H1 (cell line): ENCODE measurements around the gene CISTR. TPM values are rescaled to one million over a fixed set of nuclear protein-coding genes. Genes with fewer than 3 reads are reported as not detected.
"Not testable (repeated sequence)": the region's sequence is repeated elsewhere in the genome, so short reads cannot be mapped to it uniquely, and the experiment has no call there.

Experiments used
- CTCF ChIA-PET: fragments of 300-600 bp; sonication (Branson Sonifier 250); formaldehyde crosslinking; loops from one replicate; lab custom pipeline; 2021; ENCODE audit not compliant: partially characterized antibody; lab: Charles Lee
- POLR2A ChIA-PET: fragments of 300-600 bp; sonication (Branson Sonifier 250); formaldehyde crosslinking; loops from one replicate; lab custom pipeline; 2021; ENCODE audit warnings: inconsistent platforms; ENCODE audit not compliant: partially characterized antibody; lab: Charles Lee
- DNase-seq, 2 experiments: peaks; one replicate each; pipeline versions ENCODE4 v3.0.0 to v3.0.0-alpha.2; 2010 to 2022; ENCODE audit warnings: low spot score in 2 of 2, low read depth in 1 of 2, mixed read lengths in 1 of 2
- FAIRE-seq: peaks from 2 replicates; lab custom pipeline; 2011; peaks lifted over from hg19 to GRCh38; lab: Jason Lieb, UNC
- H2AFZ ChIP-seq: 2 replicates; pipeline ENCODE4 v1.8.1; 2012; ENCODE audit warnings: low read length, inconsistent platforms
- H2AK5ac ChIP-seq: 2 replicates; pipeline ENCODE4 v1.6.1; 2013; ENCODE audit warnings: low read depth, low read length
- H2BK120ac ChIP-seq: replicated peaks from 2 replicates; pipeline ENCODE3; 2013; ENCODE audit warnings: low read depth, low read length, inconsistent platforms
- H2BK12ac ChIP-seq: 2 replicates; pipeline ENCODE4 v1.6.1; 2013; ENCODE audit warnings: low read depth, low read length
- H2BK15ac ChIP-seq: 2 replicates; pipeline ENCODE4 v1.6.1; 2013; ENCODE audit warnings: low read length
- H2BK20ac ChIP-seq: 2 replicates; pipeline ENCODE4 v1.6.1; 2013; ENCODE audit warnings: low read length
- H2BK5ac ChIP-seq: 2 replicates; pipeline ENCODE4 v1.6.1; 2013; ENCODE audit warnings: low read depth, low read length
- H3K14ac ChIP-seq: 2 replicates; pipeline ENCODE4 v1.6.1; 2013; ENCODE audit warnings: inconsistent platforms; ENCODE audit not compliant: insufficient read length
- H3K18ac ChIP-seq: 2 replicates; pipeline ENCODE4 v1.6.1; 2013; ENCODE audit warnings: low read length; ENCODE audit errors: extremely low read depth
- H3K23ac ChIP-seq: 2 replicates; pipeline ENCODE4 v1.6.1; 2013; ENCODE audit warnings: inconsistent platforms; ENCODE audit not compliant: insufficient read length
- H3K23me2 ChIP-seq: 2 replicates; pipeline ENCODE4 v1.6.1; 2013; ENCODE audit warnings: low read depth, low read length
- H3K27ac ChIP-seq: 2 replicates; pipeline ENCODE4 v1.6.1; 2011; ENCODE audit warnings: low read depth, low read length, inconsistent platforms
- H3K27me3 ChIP-seq, 4 experiments: replicated peaks in 1 of 4; 1 replicate in 1 of 4; 2 replicates in 3 of 4; pipeline versions ENCODE4 v1.6.1 to v1.8.1; 2011 to 2013; ENCODE audit warnings: low read length in 3 of 4, mild to moderate bottlenecking in 3 of 4, inconsistent platforms in 2 of 4, mixed read lengths in 2 of 4, moderate library complexity in 1 of 4; ENCODE audit not compliant: control insufficient read depth in 3 of 4, insufficient read depth in 3 of 4; ENCODE audit errors: extremely low read depth in 1 of 4
- H3K36me3 ChIP-seq, 4 experiments: 2 replicates each; pipeline versions ENCODE4 v1.6.1 to v1.8.1; 2011 to 2013; ENCODE audit warnings: mild to moderate bottlenecking in 4 of 4, low read length in 3 of 4, moderate library complexity in 2 of 4, control low read depth in 1 of 4, inconsistent platforms in 1 of 4; ENCODE audit not compliant: insufficient read depth in 4 of 4, control insufficient read depth in 2 of 4
- H3K4ac ChIP-seq: replicated peaks from 2 replicates; pipeline ENCODE3; 2013; ENCODE audit warnings: low read length, low read depth, mixed read lengths, inconsistent platforms; ENCODE audit not compliant: insufficient read length
- H3K4me1 ChIP-seq, 4 experiments: replicated peaks in 1 of 4; 1 replicate in 1 of 4; 2 replicates in 3 of 4; pipeline versions ENCODE4 v1.6.1 to v1.8.1; 2011 to 2013; ENCODE audit warnings: low read length in 3 of 4, inconsistent platforms in 2 of 4, mixed read lengths in 1 of 4; ENCODE audit not compliant: insufficient read depth in 4 of 4, control insufficient read depth in 3 of 4
- H3K4me2 ChIP-seq, 2 experiments: 2 replicates each; pipeline versions ENCODE4 v1.6.1 to v1.8.1; 2011 to 2013; ENCODE audit warnings: low read depth in 2 of 2, low read length in 2 of 2, control low read depth in 1 of 2, inconsistent platforms in 1 of 2, mild to moderate bottlenecking in 1 of 2; ENCODE audit not compliant: insufficient read depth in 1 of 2
- H3K4me3 ChIP-seq, 4 experiments: fragments of 200-600, 300-600 bp in 1 of 4; sonication (generic), shearing (Covaris generic), sonication (Bioruptor Twin) in 1 of 4; 2 replicates each; pipeline versions ENCODE4 v1.5.1 to v1.8.1; 2011 to 2016; ENCODE audit warnings: low read length in 4 of 4, low read depth in 3 of 4, control low read depth in 2 of 4, inconsistent platforms in 2 of 4, mild to moderate bottlenecking in 2 of 4, mixed read lengths in 1 of 4, moderate library complexity in 1 of 4; ENCODE audit not compliant: insufficient read depth in 2 of 4; ENCODE audit errors: extremely low read depth in 1 of 4
- H3K56ac ChIP-seq: replicated peaks from 2 replicates; pipeline ENCODE3; 2013; ENCODE audit warnings: low read depth, mild to moderate bottlenecking, mixed read lengths, low read length, inconsistent platforms; ENCODE audit not compliant: insufficient read length
- H3K79me1 ChIP-seq: 2 replicates; pipeline ENCODE4 v1.6.1; 2013; ENCODE audit warnings: low read depth, low read length, control low read depth
- H3K79me2 ChIP-seq, 2 experiments: 2 replicates each; pipeline versions ENCODE4 v1.6.1 to v1.8.1; 2012 to 2013; ENCODE audit warnings: low read length in 2 of 2, mild to moderate bottlenecking in 2 of 2, inconsistent platforms in 1 of 2; ENCODE audit not compliant: insufficient read depth in 2 of 2, control insufficient read depth in 1 of 2
- H3K9ac ChIP-seq, 4 experiments: replicated peaks in 1 of 4; 1 replicate in 1 of 4; 2 replicates in 3 of 4; pipeline versions ENCODE4 v1.6.1 to v1.8.1; 2011 to 2013; ENCODE audit warnings: low read depth in 3 of 4, low read length in 3 of 4, control low read depth in 2 of 4, mild to moderate bottlenecking in 2 of 4, moderate library complexity in 2 of 4, inconsistent platforms in 1 of 4; ENCODE audit errors: extremely low read depth in 1 of 4
- H3K9me3 ChIP-seq, 2 experiments: 2 replicates each; pipeline versions ENCODE4 v1.6.1 to v1.8.1; 2012 to 2013; ENCODE audit warnings: mild to moderate bottlenecking in 2 of 2, moderate library complexity in 2 of 2, control low read depth in 1 of 2, inconsistent platforms in 1 of 2, low read depth in 1 of 2, low read length in 1 of 2, mixed read lengths in 1 of 2; ENCODE audit not compliant: insufficient read depth in 2 of 2
- H4K20me1 ChIP-seq, 2 experiments: replicated peaks in 1 of 2; 2 replicates each; pipeline versions ENCODE3 to v1.8.1; 2011 to 2013; ENCODE audit warnings: inconsistent platforms in 2 of 2, low read length in 2 of 2, mild to moderate bottlenecking in 1 of 2; ENCODE audit not compliant: insufficient read depth in 2 of 2, control insufficient read depth in 1 of 2
- H4K5ac ChIP-seq: 2 replicates; pipeline ENCODE4 v1.6.1; 2013; ENCODE audit warnings: low read length, low read depth, mixed read lengths, inconsistent platforms; ENCODE audit not compliant: insufficient read length
- H4K8ac ChIP-seq: 2 replicates; pipeline ENCODE4 v1.8.0; 2013; ENCODE audit warnings: mild to moderate bottlenecking, moderate library complexity, low read length, inconsistent platforms; ENCODE audit not compliant: insufficient read depth; ENCODE audit errors: extremely low read depth
- H4K91ac ChIP-seq: replicated peaks from 2 replicates; pipeline ENCODE3; 2013; ENCODE audit warnings: low read length, mixed read lengths, inconsistent platforms; ENCODE audit not compliant: insufficient read length
- RBBP5 ChIP-seq: IDR thresholded peaks from 2 replicates; pipeline ENCODE4 v1.7.1; 2012; ENCODE audit warnings: low read depth, mild to moderate bottlenecking, inconsistent platforms, low read length, moderate library complexity, borderline replicate concordance
- WGBS, 2 experiments: shearing (Covaris generic) in 1 of 2; methylation state at CpG; one replicate each; pipeline versions ENCODE4 v1.1.6 to v1.1.7; 2013 to 2015; ENCODE audit warnings: low lambda C conversion rate in 2 of 2, mixed read lengths in 2 of 2, inconsistent platforms in 1 of 2, low coverage in 1 of 2, missing lambda C conversion rate in 1 of 2; ENCODE audit not compliant: insufficient replicate concordance in 2 of 2, insufficient coverage in 1 of 2, insufficient read length in 1 of 2; ENCODE audit errors: extremely low coverage in 1 of 2, missing lambda C conversion rate in 1 of 2; 5-methylcytosine and 5-hydroxymethylcytosine counted together
- polyA plus RNA-seq, 7 experiments: library from polyadenylated mRNA; depleted of rRNA in 3 of 7; stranded (reverse) in 5 of 7; unstranded in 2 of 7; fragments of >200 nt in 5 of 7; fragments of 200-250 nt in 2 of 7; gene quantifications; 1 replicate in 5 of 7; 2 replicates in 1 of 7; 4 replicates in 1 of 7; pipeline versions ENCODE4 v1.2.1 to v1.2.3, GENCODE V29; 2011 to 2013; ENCODE audit warnings: missing spikeins in 2 of 7, mixed read lengths in 2 of 7
- total RNA-seq: library from RNA; stranded (reverse); fragmentation: NEBNext Ultra II Directional; extraction: Animal tissue kit (Norgen Biotek cat#: 25700); gene quantifications from 2 replicates; pipeline ENCODE4 v1.2.1, GENCODE V29; 2021
- TF ChIP-seq, protein P1 (sequence below): IDR thresholded peaks from 2 replicates; pipeline ENCODE4 v1.6.1; 2011; ENCODE audit warnings: low read depth, mild to moderate bottlenecking, low read length; ENCODE audit not compliant: insufficient read depth

Gene CISTR
- total and polyA plus RNA-seq, 2 of the 8 experiments (the other 6 are each of a cell fraction or from before 2014, with no cell fraction given) = not detected

DNA sequence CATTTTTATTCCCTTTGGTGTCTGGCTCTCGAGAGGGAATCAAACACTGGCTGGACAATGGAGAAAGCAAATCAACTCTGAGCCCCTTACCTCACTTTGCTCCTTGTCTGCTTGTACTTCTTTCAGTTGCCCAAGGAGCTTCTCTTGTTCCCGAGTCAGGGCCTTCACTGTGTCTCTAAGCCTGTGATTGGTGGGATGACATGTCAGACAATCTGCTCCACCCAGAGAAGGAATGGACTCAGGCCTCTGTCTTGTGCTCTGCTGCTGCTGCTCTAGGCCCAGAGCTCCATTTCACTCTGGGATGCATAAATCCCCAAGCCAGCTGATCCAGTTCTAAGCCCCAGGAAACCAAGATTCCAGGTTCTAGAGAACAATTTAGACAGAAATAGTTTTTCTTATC lies 32.1 kb downstream of the CISTR start (continued):
- TF ChIP-seq, protein P1, sequence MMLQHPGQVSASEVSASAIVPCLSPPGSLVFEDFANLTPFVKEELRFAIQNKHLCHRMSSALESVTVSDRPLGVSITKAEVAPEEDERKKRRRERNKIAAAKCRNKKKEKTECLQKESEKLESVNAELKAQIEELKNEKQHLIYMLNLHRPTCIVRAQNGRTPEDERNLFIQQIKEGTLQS = no peak
- no peak for TF ChIP-seq RBBP5

DNA sequence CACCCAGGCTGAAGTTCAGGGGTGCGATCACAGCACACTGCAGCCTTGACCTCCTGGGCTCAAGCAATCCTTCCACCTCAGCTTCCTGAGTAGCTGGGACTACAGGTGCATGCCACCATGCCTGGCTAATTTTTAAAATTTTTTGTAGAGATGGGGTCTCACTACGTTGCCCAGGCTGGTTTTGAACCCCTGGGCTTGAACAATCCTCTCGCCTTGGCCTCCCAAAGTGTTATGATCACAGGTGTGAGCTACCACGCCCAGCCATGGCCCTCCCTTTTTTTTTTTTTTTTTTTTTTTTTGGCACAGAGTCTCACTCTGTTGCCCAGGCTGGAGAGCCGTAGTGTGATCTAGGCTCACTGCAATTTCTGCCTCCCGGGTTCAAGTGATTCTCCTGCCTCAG lies 33.2 kb downstream of the CISTR start:
- H2AK5ac ChIP-seq, H3K36me3 ChIP-seq, H2BK120ac ChIP-seq, H4K5ac ChIP-seq, H3K4me1 ChIP-seq, H3K4me3 ChIP-seq, H3K79me2 ChIP-seq, H3K18ac ChIP-seq, H3K14ac ChIP-seq, H2BK5ac ChIP-seq, H3K23me2 ChIP-seq, H2AFZ ChIP-seq, H2BK12ac ChIP-seq, H2BK15ac ChIP-seq, H3K23ac ChIP-seq, H3K4me2 ChIP-seq, DNase-seq, H3K27me3 ChIP-seq, FAIRE-seq, H3K56ac ChIP-seq, H4K91ac ChIP-seq, H4K8ac ChIP-seq, H3K27ac ChIP-seq, H3K79me1 ChIP-seq, H4K20me1 ChIP-seq, H3K4ac ChIP-seq, H2BK20ac ChIP-seq, H3K9me3 ChIP-seq, H3K9ac ChIP-seq: not testable (repeated sequence)
- 80% methylated on average over 4 of the region's 6 CpGs; no CpG with 5 or more reads in 1 of the 2 experiments for WGBS, 2 experiments
- POLR2A ChIA-PET = interaction anchor here (1.4 kb wide), 1 partner anchor 9 kb away, joined by 5 read pairs; no protein-coding TSS in a partner anchor
- CTCF ChIA-PET = interaction anchor here (0.7 to 6.3 kb wide), 8 partner anchors 16 to 39 kb away, joined by 3 to 82 read pairs (median 10); no protein-coding TSS in a partner anchor
